Stomach (tissue), 9 donors: ENCODE data around the gene PRKCB. TPM values are rescaled to one million over a fixed set of nuclear protein-coding genes. Genes with fewer than 3 reads are reported as not detected.

Experiments used
- DNase-seq, 2 donors: peaks; one replicate each; pipeline versions ENCODE4 v3.0.0 to v3.0.0-alpha.2; 2013 to 2019
- H3K27ac ChIP-seq, 5 donors: fragments of 200-600 bp in 4 of 5; sonication (generic) in 4 of 5; one replicate each; pipeline ENCODE4 v1.5.1; 2013 to 2019; ENCODE audit warnings: mild to moderate bottlenecking in 1 of 5, moderate library complexity in 1 of 5
- H3K27me3 ChIP-seq, 3 donors: fragments of 200-600 bp; sonication (generic); one replicate each; pipeline ENCODE4 v1.5.1; 2017 to 2019; ENCODE audit warnings: mixed run types in 1 of 3
- H3K36me3 ChIP-seq, 4 donors: fragments of 200-600 bp; sonication (generic); 1 replicate in 3 of 4; 2 replicates in 1 of 4; pipeline ENCODE4 v1.5.1; 2016 to 2019
- H3K4me1 ChIP-seq, 4 donors: fragments of 200-600 bp; sonication (generic); one replicate each; pipeline ENCODE4 v1.5.1; 2016 to 2019
- H3K4me3 ChIP-seq, 4 donors: fragments of 200-600 bp; sonication (generic) in 3 of 4; one replicate each; pipeline ENCODE4 v1.5.1; 2016 to 2019; ENCODE audit warnings: mild to moderate bottlenecking in 1 of 4
- H3K9me3 ChIP-seq, 4 donors: fragments of 200-600 bp; sonication (generic); one replicate each; pipeline ENCODE4 v1.5.1; 2016 to 2019
- EP300 ChIP-seq: sonication (generic); formaldehyde crosslinking; IDR thresholded peaks from one replicate; pipeline ENCODE4 v1.6.1; 2017; ENCODE audit warnings: antibody characterized with exemption
- POLR2A ChIP-seq, 4 donors: fragments of 450-650 bp; IDR thresholded peaks; one replicate each; pipeline ENCODE4 v1.6.1; 2016; ENCODE audit warnings: antibody characterized with exemption in 4 of 4, control low read depth in 2 of 4, mild to moderate bottlenecking in 1 of 4, moderate library complexity in 1 of 4
- POLR2AphosphoS5 ChIP-seq, 3 donors: sonication (generic); formaldehyde crosslinking; IDR thresholded peaks; one replicate each; pipeline ENCODE4 v1.6.1; 2016; ENCODE audit warnings: antibody characterized with exemption in 3 of 3
- WGBS, 5 donors: extraction: QIAGEN DNeasy Blood & Tissue Kit in 3 of 5; methylation state at CpG; one replicate each; pipeline versions ENCODE4 v1.1.5 to v1.1.7; 2013 to 2018; 5-methylcytosine and 5-hydroxymethylcytosine counted together
- intact Hi-C: fragments of 100-400 bp; cut with DNase I; formaldehyde crosslinking; loops from one replicate; pipeline ENCODE4 v1.15.1; 2023; ENCODE audit warnings: low total_unique reads
- polyA plus RNA-seq, 3 donors: library from polyadenylated mRNA; stranded (reverse); fragments of 200-250 nt; gene quantifications; one replicate each; pipeline ENCODE4 v1.2.3, GENCODE V29; 2013
- total RNA-seq, 5 donors: library from RNA; depleted of rRNA; stranded (reverse); fragments of >200 nt; gene quantifications; one replicate each; pipeline versions ENCODE4 v1.1.0 to v1.2.3, GENCODE V29; 2014 to 2016
- TF ChIP-seq, protein P1 (sequence below), 7 experiments: fragments of 450-650 bp in 4 of 7; fragments of 200-600 bp in 3 of 7; sonication (generic) in 3 of 7; IDR thresholded peaks; one replicate each; pipeline ENCODE4 v1.5.1; 2016 to 2019; ENCODE audit warnings: antibody characterized with exemption in 7 of 7, control low read depth in 2 of 7, mild to moderate bottlenecking in 1 of 7
- donor health status: healthy with polysubstance abuse.
- donor health status: Bipolar disorder and iron deficiency.
- donor health status: healthy.

PRKCB gene
- total and polyA plus RNA-seq, 8 donors: 1.1 to 49.6 (median 14.7) TPM

DNA sequence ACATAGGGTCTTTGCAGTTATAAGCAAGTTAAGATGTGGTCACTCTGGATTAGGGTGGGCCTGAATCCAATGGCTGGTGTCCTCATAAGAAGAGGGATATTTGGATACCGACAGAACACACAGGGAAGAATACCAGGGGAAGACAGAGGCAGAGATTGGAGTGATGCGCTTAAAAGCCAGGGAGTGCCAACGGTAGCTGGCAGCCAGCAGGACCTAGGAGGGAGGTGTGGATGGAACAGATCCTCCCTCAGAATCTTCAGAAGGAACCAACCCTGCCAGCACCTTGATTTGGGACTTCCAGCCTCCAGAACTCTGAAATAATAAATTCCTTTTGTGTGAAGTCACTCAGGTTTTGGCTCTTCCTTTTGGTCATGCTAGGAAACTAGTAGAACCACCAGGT, 310.1 kb downstream of the PRKCB start:
- intact Hi-C loops: no loop called here
- H3K27me3 ChIP-seq: no peaks in the 10 kb centered on the region
- H3K4me1 ChIP-seq: no peaks in the 10 kb centered on the region
- H3K9me3 ChIP-seq: no peaks in the 10 kb centered on the region
- no peak overlapping the region for H3K27ac ChIP-seq
- DNase-seq: no peak
- H3K4me3 ChIP-seq: no peak overlapping the region
- WGBS, 5 donors: 87 to 93% (median 88%) methylated on average over 3 of the region's 3 CpGs
- TF ChIP-seq EP300 (no peak), POLR2A (IDR thresholded peaks at IDR 0.05) (no peak), POLR2AphosphoS5 (IDR thresholded peaks at IDR 0.05) (no peak)
- TF ChIP-seq, protein P1, sequence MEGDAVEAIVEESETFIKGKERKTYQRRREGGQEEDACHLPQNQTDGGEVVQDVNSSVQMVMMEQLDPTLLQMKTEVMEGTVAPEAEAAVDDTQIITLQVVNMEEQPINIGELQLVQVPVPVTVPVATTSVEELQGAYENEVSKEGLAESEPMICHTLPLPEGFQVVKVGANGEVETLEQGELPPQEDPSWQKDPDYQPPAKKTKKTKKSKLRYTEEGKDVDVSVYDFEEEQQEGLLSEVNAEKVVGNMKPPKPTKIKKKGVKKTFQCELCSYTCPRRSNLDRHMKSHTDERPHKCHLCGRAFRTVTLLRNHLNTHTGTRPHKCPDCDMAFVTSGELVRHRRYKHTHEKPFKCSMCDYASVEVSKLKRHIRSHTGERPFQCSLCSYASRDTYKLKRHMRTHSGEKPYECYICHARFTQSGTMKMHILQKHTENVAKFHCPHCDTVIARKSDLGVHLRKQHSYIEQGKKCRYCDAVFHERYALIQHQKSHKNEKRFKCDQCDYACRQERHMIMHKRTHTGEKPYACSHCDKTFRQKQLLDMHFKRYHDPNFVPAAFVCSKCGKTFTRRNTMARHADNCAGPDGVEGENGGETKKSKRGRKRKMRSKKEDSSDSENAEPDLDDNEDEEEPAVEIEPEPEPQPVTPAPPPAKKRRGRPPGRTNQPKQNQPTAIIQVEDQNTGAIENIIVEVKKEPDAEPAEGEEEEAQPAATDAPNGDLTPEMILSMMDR (IDR thresholded peaks at IDR 0.05): no peak
- no peaks in the 10 kb centered on the region for H3K36me3 ChIP-seq

DNA sequence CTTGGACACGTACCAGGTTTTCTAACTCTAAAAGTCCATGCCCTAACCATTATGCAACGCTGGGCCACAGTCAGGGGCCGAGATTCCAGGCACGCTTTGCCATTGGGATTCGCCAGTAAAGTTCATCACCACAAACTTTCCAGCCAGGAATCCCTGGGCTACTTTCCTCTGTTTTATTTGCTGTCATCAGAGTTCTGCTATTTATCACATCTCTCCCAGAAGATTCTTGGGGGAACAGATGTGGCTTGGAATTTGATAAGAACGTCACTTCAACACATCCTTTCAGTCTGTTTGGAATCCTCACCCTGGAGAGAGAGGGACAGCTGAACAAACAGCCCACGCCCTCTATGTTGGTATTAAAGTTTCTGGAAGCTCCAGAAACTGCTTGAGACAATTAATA, 310.7 kb downstream of the PRKCB start:
- DNase-seq: no peak
- Histone ChIP-seq H3K4me3 (no peak overlapping the region), H3K9me3 (no peaks in the 10 kb centered on the region), H3K27me3 (no peaks in the 10 kb centered on the region), H3K36me3 (no peaks in the 10 kb centered on the region), H3K27ac (no peak overlapping the region), H3K4me1 (no peaks in the 10 kb centered on the region)
- WGBS, 5 donors: 63 to 72% (median 64%) methylated on average over 7 of the region's 7 CpGs
- TF ChIP-seq POLR2AphosphoS5 (IDR thresholded peaks at IDR 0.05): no peak
- no peak for TF ChIP-seq EP300
- TF ChIP-seq, protein P1 (IDR thresholded peaks at IDR 0.05): no peak
- TF ChIP-seq POLR2A (IDR thresholded peaks at IDR 0.05): no peak
- intact Hi-C loops: no loop called here

GRCh38 chr16:24149102-24149501, 313.3 kb downstream of the PRKCB start:
- intact Hi-C loops: no loop called here
- 54 to 78% (median 70%) methylated on average over 3 of the region's 3 CpGs for WGBS, 5 donors

GRCh38 chr16:24150282-24150681, 314.5 kb downstream of the PRKCB start:
- Histone ChIP-seq H3K4me1 (no peaks in the 10 kb centered on the region), H3K4me3 (no peak overlapping the region), H3K36me3 (peaks cover 0 to 9% (median 4%) of the 10 kb centered on the region in 4 donors), H3K9me3 (no peaks in the 10 kb centered on the region), H3K27me3 (no peaks in the 10 kb centered on the region), H3K27ac (no peak overlapping the region)
- no peak for DNase-seq
- intact Hi-C loops: no loop called here
- TF ChIP-seq, protein P1 (IDR thresholded peaks at IDR 0.05): no peak
- TF ChIP-seq EP300 (no peak), POLR2AphosphoS5 (IDR thresholded peaks at IDR 0.05) (no peak), POLR2A (IDR thresholded peaks at IDR 0.05) (no peak)
- WGBS, 5 donors: 44 to 69% (median 62%) methylated on average over 2 of the region's 2 CpGs

More at GRCh38 chr16:24149102-24149501, 313.3 kb downstream of the PRKCB start:
- TF ChIP-seq POLR2AphosphoS5 (IDR thresholded peaks at IDR 0.05) (no peak), POLR2A (IDR thresholded peaks at IDR 0.05) (no peak), EP300 (no peak)
- TF ChIP-seq, protein P1 (IDR thresholded peaks at IDR 0.05): no peak
- no peaks in the 10 kb centered on the region for H3K27me3 ChIP-seq
- no peaks in the 10 kb centered on the region for H3K36me3 ChIP-seq
- no peaks in the 10 kb centered on the region for H3K4me1 ChIP-seq
- no peak overlapping the region for H3K27ac ChIP-seq
- H3K4me3 ChIP-seq: no peak overlapping the region
- H3K9me3 ChIP-seq: no peaks in the 10 kb centered on the region
- no peak for DNase-seq
